Smooth muscle cell (in vitro differentiated cells): ENCODE results near the gene LRRC25. TPM values are rescaled to one million over a fixed set of nuclear protein-coding genes. Genes with fewer than 3 reads are reported as not detected.
A peak's percentile ranks its signal among the peaks of the same experiment; 100 is the strongest.

Source experiments
- DNase-seq: peaks from one replicate; lab custom pipeline; 2025; ENCODE audit not compliant: unreplicated experiment; lab: John Stamatoyannopoulos, UW
- H2AFZ ChIP-seq: fragments of 200-600 bp; sonication (generic); 2 replicates; pipeline ENCODE4 v1.6.0; 2016; ENCODE audit warnings: antibody characterized with exemption, low read depth, mild to moderate bottlenecking
- H3F3A ChIP-seq: fragments of 200-600 bp; sonication (generic); 2 replicates; pipeline ENCODE4 v1.6.0; 2017; ENCODE audit warnings: antibody characterized with exemption, low read depth
- H3K27ac ChIP-seq: fragments of 200-600 bp; sonication (generic); 2 replicates; pipeline ENCODE4 v1.5.1; 2016; ENCODE audit warnings: low read depth, mild to moderate bottlenecking
- H3K27me3 ChIP-seq: fragments of 200-600 bp; sonication (generic); 2 replicates; pipeline ENCODE4 v1.6.1; 2016; ENCODE audit warnings: low read depth, mild to moderate bottlenecking
- H3K36me3 ChIP-seq: fragments of 200-600 bp; sonication (generic); 2 replicates; pipeline ENCODE4 v1.5.1; 2016; ENCODE audit warnings: low read depth
- H3K4me1 ChIP-seq: fragments of 200-600 bp; sonication (generic); 2 replicates; pipeline ENCODE4 v1.5.1; 2016; ENCODE audit warnings: low read depth
- H3K4me2 ChIP-seq: fragments of 200-600 bp; sonication (generic); 2 replicates; pipeline ENCODE4 v1.6.0; 2016; ENCODE audit warnings: mild to moderate bottlenecking
- H3K4me3 ChIP-seq: fragments of 200-600 bp; sonication (generic); 2 replicates; pipeline ENCODE4 v1.5.1; 2016; ENCODE audit warnings: mild to moderate bottlenecking
- H3K79me2 ChIP-seq: fragments of 200-600 bp; sonication (generic); 2 replicates; pipeline ENCODE4 v1.6.0; 2016; ENCODE audit warnings: low read depth, mild to moderate bottlenecking
- H3K9ac ChIP-seq: fragments of 200-600 bp; sonication (generic); 2 replicates; pipeline ENCODE4 v1.6.0; 2016; ENCODE audit warnings: low read depth
- H3K9me3 ChIP-seq: fragments of 200-600 bp; sonication (generic); replicated peaks from 2 replicates; pipeline ENCODE4 v1.5.1; 2016; ENCODE audit warnings: low read depth
- H4K20me1 ChIP-seq: fragments of 200-600 bp; sonication (generic); 2 replicates; pipeline ENCODE4 v1.6.0; 2016; ENCODE audit warnings: low read depth
- CTCF ChIP-seq: fragments of 200-600 bp; sonication (generic); IDR thresholded peaks from 2 replicates; pipeline ENCODE4 v1.5.1; 2017; ENCODE audit warnings: borderline replicate concordance, mild to moderate bottlenecking, antibody characterized with exemption; ENCODE audit not compliant: insufficient read depth, poor library complexity, severe bottlenecking
- WGBS: methylation state at CpG from one replicate; pipeline ENCODE4 v1.1.7; 2016; ENCODE audit warnings: low lambda C conversion rate; 5-methylcytosine and 5-hydroxymethylcytosine counted together
- polyA plus RNA-seq: library from polyadenylated mRNA; unstranded; fragments of >200 nt; fragmentation: Nextera tagmentation; extraction: Ambion mirVana; gene quantifications from 2 replicates; pipeline ENCODE4 v1.2.1, GENCODE V29; 2016
- total RNA-seq: library from RNA; depleted of rRNA; stranded (reverse); fragments of >200 nt; gene quantifications from 2 replicates; pipeline ENCODE4 v1.2.3, GENCODE V29; 2014

The LRRC25 gene
- total and polyA plus RNA-seq, 2 experiments from 2014 or later, result 0.34 TPM; not detected in 1

GRCh38 chr19:18422530-18423191 is 25.2 kb upstream of the LRRC25 start:
- Histone ChIP-seq H3K79me2 (peaks cover 37% of the 10 kb centered on the region), H3K9ac (no peak overlapping the region), H3K27me3 (no peaks in the 10 kb centered on the region), H3F3A (peaks cover 7% of the 10 kb centered on the region), H3K4me1 (peaks cover 22% of the 10 kb centered on the region), H3K4me3 (no peak overlapping the region), H3K27ac (no peak overlapping the region), H3K36me3 (no peaks in the 10 kb centered on the region), H2AFZ (no peak overlapping the region), H4K20me1 (peaks cover 74% of the 10 kb centered on the region), H3K4me2 (no peak overlapping the region), H3K9me3 (no peaks in the 10 kb centered on the region)
- DNase-seq, result no peak
- TF ChIP-seq CTCF, result no peak
- WGBS, result 95% methylated on average over 14 of the region's 14 CpGs

- peaks cover 7% of the 10 kb centered on the region for H3F3A ChIP-seq
- no peak for DNase-seq
- no peaks in the 10 kb centered on the region for H3K36me3 ChIP-seq
- no peak overlapping the region for H2AFZ ChIP-seq
- H3K4me3 ChIP-seq, result no peak overlapping the region
- no peak overlapping the region for H3K27ac ChIP-seq
- H3K4me1 ChIP-seq, result peaks cover 25% of the 10 kb centered on the region
- 94% methylated on average over 12 of the region's 12 CpGs for WGBS
- no peak for TF ChIP-seq CTCF
- no peak overlapping the region for H3K9ac ChIP-seq
- no peaks in the 10 kb centered on the region for H3K9me3 ChIP-seq
- H4K20me1 ChIP-seq, result peaks cover 63% of the 10 kb centered on the region
- no peak overlapping the region for H3K4me2 ChIP-seq
- peaks cover 37% of the 10 kb centered on the region for H3K79me2 ChIP-seq
- H3K27me3 ChIP-seq, result no peaks in the 10 kb centered on the region
Observed at GRCh38 chr19:18421371-18421959, 24.0 kb upstream of the LRRC25 start.

- H3K79me2 ChIP-seq, result peaks cover 37% of the 10 kb centered on the region
- peak overlapping the region; percentile 82 for H3K4me2 ChIP-seq
- H3F3A ChIP-seq, result peaks cover 7% of the 10 kb centered on the region
- DNase-seq, result no peak
- no peak overlapping the region for H3K9ac ChIP-seq
- H3K4me3 ChIP-seq, result no peak overlapping the region
- TF ChIP-seq CTCF, result no peak
- H4K20me1 ChIP-seq, result peaks cover 58% of the 10 kb centered on the region
- H2AFZ ChIP-seq, result no peak overlapping the region
- H3K36me3 ChIP-seq, result no peaks in the 10 kb centered on the region
- no peak overlapping the region for H3K27ac ChIP-seq
- H3K4me1 ChIP-seq, result peaks cover 25% of the 10 kb centered on the region
- WGBS, result 73% methylated on average over 2 of the region's 2 CpGs
- no peaks in the 10 kb centered on the region for H3K9me3 ChIP-seq
- H3K27me3 ChIP-seq, result no peaks in the 10 kb centered on the region
Observed at GRCh38 chr19:18420930-18421329, 23.5 kb upstream of the LRRC25 start.
